Right atrium auricular region (tissue), 2 donors: ENCODE measurements around the gene NCAPD2. TPM values are rescaled to one million over a fixed set of nuclear protein-coding genes. Genes with fewer than 3 reads are reported as not detected.
A peak's percentile ranks its signal among the peaks of the same experiment; 100 is the strongest.
"Not testable (repeated sequence)": the region's sequence is repeated elsewhere in the genome, so short reads cannot be mapped to it uniquely, and the experiment has no call there.

Source experiments
- DNase-seq: peaks from one replicate; pipeline ENCODE4 v3.0.0-alpha.2; 2019; ENCODE audit warnings: low spot score
- H3K27ac ChIP-seq, 2 donors: fragments of 200-600 bp; sonication (generic); 1 replicate in 1 of 2; 2 replicates in 1 of 2; pipeline ENCODE4 v1.5.1; 2016 to 2019
- H3K27me3 ChIP-seq, 2 donors: fragments of 200-600 bp; sonication (generic); one replicate each; pipeline versions ENCODE4 v1.5.1 to v1.6.0; 2017 to 2019
- H3K36me3 ChIP-seq: fragments of 200-600 bp; sonication (generic); one replicate; pipeline ENCODE4 v1.5.1; 2016
- H3K4me1 ChIP-seq, 2 donors: fragments of 200-600 bp; sonication (generic); one replicate each; pipeline versions ENCODE4 v1.5.1 to v1.6.0; 2017 to 2019
- H3K4me3 ChIP-seq, 2 donors: fragments of 200-600 bp; sonication (generic); 1 replicate in 1 of 2; 2 replicates in 1 of 2; pipeline ENCODE4 v1.5.1; 2017 to 2019; ENCODE audit warnings: mild to moderate bottlenecking in 1 of 2, moderate library complexity in 1 of 2
- H3K9me3 ChIP-seq, 2 donors: fragments of 200-600 bp; sonication (generic); one replicate each; pipeline ENCODE4 v1.5.1; 2019
- total RNA-seq, 2 donors: library from RNA; depleted of rRNA; stranded (reverse); fragments of >200 nt; gene quantifications; one replicate each; pipeline ENCODE4 v1.1.0, GENCODE V29; 2016
- TF ChIP-seq, protein P1 (sequence below), 2 donors: fragments of 200-600 bp; sonication (generic); IDR thresholded peaks; one replicate each; pipeline ENCODE4 v1.5.1; 2019; ENCODE audit warnings: antibody characterized with exemption in 2 of 2

Gene NCAPD2
- total RNA-seq, 2 donors from 2014 or later, result 11.6 to 53.5 TPM

DNA sequence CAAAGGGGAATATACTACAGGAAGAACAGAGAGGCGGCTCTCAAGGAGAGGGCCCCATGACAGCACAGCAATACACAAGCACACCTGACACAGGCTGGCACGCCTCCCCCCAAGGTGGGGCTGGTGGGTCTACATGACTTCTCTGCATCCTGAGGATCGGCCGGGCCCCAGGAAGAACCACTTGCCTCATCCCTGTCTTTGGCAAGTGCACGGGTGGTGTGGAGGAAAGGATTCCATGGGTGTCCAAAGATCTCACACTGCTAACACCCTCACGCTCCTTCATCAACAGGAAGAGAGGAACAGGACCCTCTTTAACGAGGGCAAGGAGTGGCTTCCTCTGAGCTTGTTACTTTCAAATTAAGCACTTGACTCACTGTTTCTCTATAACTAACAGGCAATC is 30.7 kb upstream of the NCAPD2 start:
- no peak overlapping the region for H3K4me3 ChIP-seq
- H3K27ac ChIP-seq, result no peak overlapping the region
- TF ChIP-seq, protein P1, sequence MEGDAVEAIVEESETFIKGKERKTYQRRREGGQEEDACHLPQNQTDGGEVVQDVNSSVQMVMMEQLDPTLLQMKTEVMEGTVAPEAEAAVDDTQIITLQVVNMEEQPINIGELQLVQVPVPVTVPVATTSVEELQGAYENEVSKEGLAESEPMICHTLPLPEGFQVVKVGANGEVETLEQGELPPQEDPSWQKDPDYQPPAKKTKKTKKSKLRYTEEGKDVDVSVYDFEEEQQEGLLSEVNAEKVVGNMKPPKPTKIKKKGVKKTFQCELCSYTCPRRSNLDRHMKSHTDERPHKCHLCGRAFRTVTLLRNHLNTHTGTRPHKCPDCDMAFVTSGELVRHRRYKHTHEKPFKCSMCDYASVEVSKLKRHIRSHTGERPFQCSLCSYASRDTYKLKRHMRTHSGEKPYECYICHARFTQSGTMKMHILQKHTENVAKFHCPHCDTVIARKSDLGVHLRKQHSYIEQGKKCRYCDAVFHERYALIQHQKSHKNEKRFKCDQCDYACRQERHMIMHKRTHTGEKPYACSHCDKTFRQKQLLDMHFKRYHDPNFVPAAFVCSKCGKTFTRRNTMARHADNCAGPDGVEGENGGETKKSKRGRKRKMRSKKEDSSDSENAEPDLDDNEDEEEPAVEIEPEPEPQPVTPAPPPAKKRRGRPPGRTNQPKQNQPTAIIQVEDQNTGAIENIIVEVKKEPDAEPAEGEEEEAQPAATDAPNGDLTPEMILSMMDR (IDR thresholded peaks at IDR 0.05), result no peak
- no peak for DNase-seq
- peaks cover 0 to 21% of the 10 kb centered on the region in 2 donors for H3K4me1 ChIP-seq
- no peaks in the 10 kb centered on the region for H3K27me3 ChIP-seq
- peaks cover 78% of the 10 kb centered on the region for H3K36me3 ChIP-seq
- H3K9me3 ChIP-seq, result no peaks in the 10 kb centered on the region

DNA sequence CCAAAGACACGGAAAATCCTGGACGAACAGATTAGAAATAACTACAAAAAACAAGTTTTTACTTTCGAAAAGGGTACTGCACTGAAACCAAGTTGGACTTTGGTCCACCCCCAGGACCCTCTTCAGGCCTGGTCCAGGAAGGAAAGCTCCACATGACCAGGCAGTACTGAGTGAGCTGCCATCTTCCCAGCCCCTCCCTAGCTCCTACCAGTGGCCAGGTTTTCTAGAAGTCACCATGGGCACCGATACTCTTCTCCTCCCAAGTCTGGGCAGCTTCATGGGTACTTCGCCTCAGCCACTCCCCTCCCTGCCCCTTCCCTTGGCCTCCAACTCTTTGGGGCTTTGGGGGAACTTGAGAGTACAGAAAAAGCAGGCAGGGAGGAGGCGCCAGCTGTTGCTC is 30.0 kb upstream of the NCAPD2 start:
- TF ChIP-seq, protein P1 (IDR thresholded peaks at IDR 0.05), result no peak
- Histone ChIP-seq H3K4me3 (no peak overlapping the region), H3K27ac (no peak overlapping the region), H3K4me1 (peaks cover 0 to 26% of the 10 kb centered on the region in 2 donors), H3K27me3 (no peaks in the 10 kb centered on the region), H3K9me3 (no peaks in the 10 kb centered on the region), H3K36me3 (peaks cover 71% of the 10 kb centered on the region)
- no peak for DNase-seq

DNA sequence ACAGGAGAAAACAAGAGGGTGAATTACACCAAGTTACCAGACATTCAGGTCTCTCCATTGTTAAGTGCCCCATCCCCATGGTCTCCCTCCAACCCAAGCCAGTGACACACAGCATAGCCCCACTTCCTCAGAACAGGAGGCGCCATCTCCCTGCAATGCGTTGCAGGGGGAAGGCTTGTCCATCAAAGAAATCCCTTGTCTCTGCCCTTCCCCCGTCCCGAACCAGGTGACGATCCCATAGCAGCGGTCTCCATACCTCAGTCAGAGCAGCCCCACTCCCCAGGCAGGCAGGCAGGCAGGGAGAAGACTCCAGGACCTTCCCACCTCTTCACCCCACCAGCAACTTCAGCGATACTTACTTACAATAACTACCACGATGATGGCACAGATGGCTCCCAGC is 29.4 kb upstream of the NCAPD2 start:
- H3K36me3 ChIP-seq, result peaks cover 65% of the 10 kb centered on the region
- H3K27me3 ChIP-seq, result no peaks in the 10 kb centered on the region
- H3K27ac ChIP-seq, result no peak overlapping the region
- no peaks in the 10 kb centered on the region for H3K9me3 ChIP-seq
- H3K4me1 ChIP-seq, result peaks cover 0 to 33% of the 10 kb centered on the region in 2 donors
- DNase-seq, result no peak
- TF ChIP-seq, protein P1 (IDR thresholded peaks at IDR 0.05), result no peak
- no peak overlapping the region for H3K4me3 ChIP-seq

DNA sequence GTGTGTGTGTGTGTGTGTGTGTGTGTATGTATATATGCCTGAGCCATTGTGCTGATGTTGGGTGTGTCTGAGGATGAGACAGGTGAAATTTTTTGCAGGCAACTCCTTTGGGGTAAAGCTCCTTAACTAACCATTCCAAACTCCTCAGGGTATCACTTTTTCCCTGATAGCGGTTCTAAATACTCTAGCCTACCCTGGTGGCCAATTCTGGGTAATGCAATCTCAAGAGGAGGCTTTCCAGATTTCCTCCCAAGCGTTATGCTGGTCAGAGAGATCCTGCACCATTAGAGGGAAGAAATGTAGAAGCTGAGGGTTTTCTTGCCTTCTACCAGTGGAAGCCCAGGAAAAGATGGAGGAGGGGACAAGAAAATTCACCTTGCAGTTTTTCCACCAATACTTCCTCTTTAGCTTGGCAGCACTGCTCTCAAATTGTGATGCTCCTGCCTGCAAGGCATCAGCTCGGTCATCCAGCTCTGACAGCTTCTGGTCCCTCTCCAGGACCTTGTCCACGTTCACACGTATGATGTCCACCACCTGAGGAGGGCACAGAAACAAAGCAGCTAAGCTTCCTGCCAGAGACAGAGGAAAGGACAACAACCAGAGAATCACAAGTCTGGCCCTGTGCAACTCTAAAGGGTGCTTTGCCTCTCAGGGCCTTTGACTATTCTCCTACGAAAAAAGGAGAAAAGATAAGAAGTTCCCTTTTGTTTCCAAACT is 28.3 kb upstream of the NCAPD2 start:
- Histone ChIP-seq H3K9me3 (no peaks in the 10 kb centered on the region), H3K27ac (peak overlapping the region in 1 of 2 donors; percentile 12), H3K4me1 (peaks cover 0 to 36% of the 10 kb centered on the region in 2 donors), H3K27me3 (no peaks in the 10 kb centered on the region), H3K4me3 (no peak overlapping the region), H3K36me3 (peaks cover 54% of the 10 kb centered on the region)
- TF ChIP-seq, protein P1 (IDR thresholded peaks at IDR 0.05), result peak; percentile 78 to 85
- DNase-seq, result peak; percentile 69

DNA sequence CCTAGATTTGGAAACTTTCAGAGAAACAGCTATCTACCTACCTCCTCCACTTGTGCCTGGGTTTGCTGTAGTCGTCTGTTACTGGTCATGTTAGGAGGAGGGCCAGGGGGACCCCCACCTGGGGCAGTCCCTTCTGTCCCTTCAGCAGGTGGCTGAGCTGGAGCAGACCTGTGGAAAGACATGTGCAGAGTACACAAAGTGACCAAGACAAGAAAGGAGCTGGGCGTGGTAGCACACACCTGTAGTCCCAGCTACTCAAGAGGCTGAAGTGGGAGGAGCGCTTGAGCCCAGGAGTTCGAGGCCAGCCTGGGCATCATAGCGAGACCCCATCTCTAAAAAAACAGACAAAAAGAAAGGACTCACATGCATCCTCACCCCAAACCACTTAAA is 27.7 kb upstream of the NCAPD2 start:
- H3K9me3 ChIP-seq, result no peaks in the 10 kb centered on the region
- H3K27ac ChIP-seq, result no peak overlapping the region
- TF ChIP-seq, protein P1 (IDR thresholded peaks at IDR 0.05), result no peak
- no peaks in the 10 kb centered on the region for H3K27me3 ChIP-seq
- no peak for DNase-seq
- H3K36me3 ChIP-seq, result peaks cover 48% of the 10 kb centered on the region
- H3K4me1 ChIP-seq, result peaks cover 0 to 32% of the 10 kb centered on the region in 2 donors
- no peak overlapping the region for H3K4me3 ChIP-seq

DNA sequence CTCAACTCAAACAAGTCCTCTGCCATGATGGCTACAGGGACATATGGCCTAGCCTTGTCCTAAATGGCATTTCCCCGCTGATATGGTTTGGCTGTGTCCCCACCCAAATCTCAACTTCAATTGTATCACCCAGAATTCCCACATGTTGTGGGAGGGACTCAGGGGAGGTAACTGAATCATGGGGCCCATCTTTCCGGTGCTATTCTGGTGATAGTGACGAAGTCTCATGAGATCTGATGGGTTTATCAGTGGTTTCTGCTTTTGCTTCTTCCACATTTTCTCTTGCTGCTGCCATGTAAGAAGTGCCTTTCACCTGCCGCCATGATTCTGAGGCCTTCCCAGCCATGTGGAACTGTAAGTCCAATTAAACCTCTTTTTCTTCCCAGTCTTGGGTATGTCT is 27.2 kb upstream of the NCAPD2 start:
- H3K27ac ChIP-seq, H3K4me3 ChIP-seq, DNase-seq, H3K27me3 ChIP-seq, H3K9me3 ChIP-seq: not testable (repeated sequence)
- H3K4me1 ChIP-seq, result peaks cover 0 to 30% of the 10 kb centered on the region in 2 donors
- H3K36me3 ChIP-seq, result peaks cover 42% of the 10 kb centered on the region

DNA sequence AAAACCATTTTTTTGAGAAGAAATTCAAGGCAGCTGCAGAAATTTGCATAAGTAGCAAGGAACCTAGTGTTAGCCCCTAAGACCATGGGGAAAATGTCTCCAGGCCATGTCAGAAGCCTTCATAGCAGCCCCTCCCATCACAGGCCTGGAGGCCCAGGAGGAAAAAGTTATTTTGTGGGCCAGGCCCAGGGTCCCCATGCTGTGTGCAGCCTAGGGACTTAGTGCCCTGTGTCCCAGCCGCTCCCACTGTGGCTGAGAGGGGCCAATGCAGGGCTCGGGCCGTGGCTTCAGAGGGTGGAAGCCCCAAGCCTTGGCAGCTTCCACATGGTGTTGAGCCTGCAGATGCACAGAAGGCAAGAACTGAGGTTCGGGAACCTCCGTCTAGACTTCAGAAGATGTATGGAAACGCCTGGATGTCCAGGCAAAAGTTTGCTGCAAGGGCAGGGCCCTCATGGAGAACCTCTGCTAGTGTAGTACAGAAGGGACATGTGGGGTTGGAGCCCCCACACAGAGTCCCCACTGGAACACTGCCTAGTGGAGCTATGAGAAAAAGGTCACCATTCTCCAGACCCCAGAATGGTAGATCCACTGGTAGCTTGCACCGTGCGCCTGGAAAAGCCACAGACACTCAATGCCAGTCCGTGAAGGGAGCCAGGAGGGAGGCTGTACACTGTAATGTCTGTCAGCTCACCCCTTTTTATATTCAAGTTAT is 26.2 kb upstream of the NCAPD2 start:
- Histone ChIP-seq H3K4me1 (peaks cover 0 to 22% of the 10 kb centered on the region in 2 donors), H3K36me3 (peaks cover 33% of the 10 kb centered on the region)
- not testable (repeated sequence) for H3K27ac ChIP-seq, H3K9me3 ChIP-seq, H3K27me3 ChIP-seq, H3K4me3 ChIP-seq, DNase-seq
